GM18511 (cell line): Measurements from ENCODE around the gene TRABD2B.

Experiments
- ATAC-seq: cut with Tn5 transposase; IDR thresholded peaks from one replicate; pipeline ENCODE4 v1.9.1; 2021; ENCODE audit warnings: mild to moderate bottlenecking, moderate library complexity; ENCODE audit not compliant: unreplicated experiment

TRABD2B gene

GRCh38 chr1:47837866-47838561 lies 159.2 kb downstream of the TRABD2B start:
- no peak for ATAC-seq

- no peak for ATAC-seq
These were observed 159.9 kb downstream of the TRABD2B start for GRCh38 chr1:47837056-47837830.

- ATAC-seq = no peak
These were observed 161.8 kb downstream of the TRABD2B start for GRCh38 chr1:47835409-47835808.

GRCh38 chr1:47834326-47834725 lies 162.9 kb downstream of the TRABD2B start:
- no peak for ATAC-seq

- ATAC-seq = no peak
These were observed 166.4 kb downstream of the TRABD2B start for GRCh38 chr1:47830641-47831333.

GRCh38 chr1:47830021-47830420 lies 167.2 kb downstream of the TRABD2B start:
- ATAC-seq = no peak

GRCh38 chr1:47828978-47829377 lies 168.2 kb downstream of the TRABD2B start:
- no peak for ATAC-seq

GRCh38 chr1:47827109-47827508 lies 170.1 kb downstream of the TRABD2B start:
- no peak for ATAC-seq

- no peak for ATAC-seq
These were observed 172.5 kb downstream of the TRABD2B start for GRCh38 chr1:47824716-47825115.

GRCh38 chr1:47824297-47824696 lies 172.9 kb downstream of the TRABD2B start:
- no peak for ATAC-seq

- no peak for ATAC-seq
These were observed 174.0 kb downstream of the TRABD2B start for GRCh38 chr1:47823040-47823808.

GRCh38 chr1:47821760-47822159 lies 175.4 kb downstream of the TRABD2B start:
- no peak for ATAC-seq

GRCh38 chr1:47819574-47819888 lies 177.7 kb downstream of the TRABD2B start:
- no peak for ATAC-seq

- ATAC-seq = no peak
These were observed 178.3 kb downstream of the TRABD2B start for GRCh38 chr1:47818682-47819573.

GRCh38 chr1:47817861-47818260 lies 179.3 kb downstream of the TRABD2B start:
- no peak for ATAC-seq

- no peak for ATAC-seq
These were observed 180.7 kb downstream of the TRABD2B start for GRCh38 chr1:47816325-47817071.

GRCh38 chr1:47814612-47815395 lies 182.4 kb downstream of the TRABD2B start:
- ATAC-seq = no peak

GRCh38 chr1:47813970-47814369 lies 183.2 kb downstream of the TRABD2B start:
- ATAC-seq = no peak
